ENCODE data around the gene RHOA. TPM values are rescaled to one million over a fixed set of nuclear protein-coding genes. Genes with fewer than 3 reads are reported as not detected.
A peak's percentile ranks its signal among the peaks of the same experiment; 100 is the strongest.

Gene RHOA
- total and polyA plus RNA-seq, 5 donors from 2014 or later = 319 to 818 (median 608) TPM

DNA sequence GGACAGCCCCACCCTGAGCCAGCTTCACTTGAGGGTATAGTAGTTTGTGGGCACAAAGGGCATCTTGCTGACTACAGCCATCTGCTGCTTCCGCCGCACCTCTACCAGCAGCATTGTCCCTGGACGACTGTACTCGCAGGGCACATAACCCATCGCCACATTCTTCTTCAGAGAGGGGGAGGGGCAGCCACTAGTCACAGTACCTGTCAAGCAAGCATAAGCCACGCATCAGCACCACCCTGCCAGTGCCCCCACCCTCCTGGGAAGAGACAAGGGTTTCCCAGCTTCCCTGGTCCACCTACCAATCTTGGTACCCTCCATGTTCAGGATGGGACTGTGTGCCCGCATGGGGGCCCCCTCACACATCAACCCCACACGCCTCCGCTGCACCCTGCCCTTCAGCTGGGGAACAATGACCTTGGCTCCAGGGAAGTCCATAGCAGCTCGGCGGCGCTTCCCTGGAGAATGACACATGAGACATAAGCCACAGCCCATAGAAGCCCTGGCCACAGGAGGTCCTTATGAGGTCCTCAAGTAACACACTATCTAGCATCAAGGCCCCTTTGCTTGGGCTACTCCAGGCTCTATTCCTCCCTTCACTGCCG, 5.8 kb upstream of the RHOA start:
- no peak for DNase-seq
- H3K9me3 ChIP-seq (ENCODE audit: control insufficient read depth in 2 of 2, low read length in 2 of 2) = no peaks in the 10 kb centered on the region
- H3K27ac ChIP-seq (ENCODE audit: insufficient read depth, low read length, poor library complexity, severe bottlenecking) = peak overlapping the region; percentile 94
- Mint-ChIP-seq H3K27ac (peak overlapping the region; percentile 84 to 89 (median 86)), H3K9me3 (no peaks in the 10 kb centered on the region), H3K27me3 (no peaks in the 10 kb centered on the region), H3K4me3 (peak overlapping the region; percentile 17 to 83 (median 50)), H3K4me1 (peaks cover 10 to 76% (median 42%) of the 10 kb centered on the region in 4 donors), H3K36me3 (peaks cover 20% of the 10 kb centered on the region)
- H3K4me3 ChIP-seq (ENCODE audit: low read depth, low read length) = no peak overlapping the region
- peaks cover 5% of the 10 kb centered on the region for H3K36me3 ChIP-seq (ENCODE audit: control insufficient read depth, insufficient read depth, low read length)
- peaks cover 51% of the 10 kb centered on the region for H3K4me1 ChIP-seq (ENCODE audit: control insufficient read depth, insufficient read depth, low read length, poor library complexity, severe bottlenecking)
- no peaks in the 10 kb centered on the region for H3K27me3 ChIP-seq (ENCODE audit: control insufficient read depth, insufficient read depth, low read length)
- no peak for ATAC-seq (ENCODE audit: low read depth in 2 of 2)

DNA sequence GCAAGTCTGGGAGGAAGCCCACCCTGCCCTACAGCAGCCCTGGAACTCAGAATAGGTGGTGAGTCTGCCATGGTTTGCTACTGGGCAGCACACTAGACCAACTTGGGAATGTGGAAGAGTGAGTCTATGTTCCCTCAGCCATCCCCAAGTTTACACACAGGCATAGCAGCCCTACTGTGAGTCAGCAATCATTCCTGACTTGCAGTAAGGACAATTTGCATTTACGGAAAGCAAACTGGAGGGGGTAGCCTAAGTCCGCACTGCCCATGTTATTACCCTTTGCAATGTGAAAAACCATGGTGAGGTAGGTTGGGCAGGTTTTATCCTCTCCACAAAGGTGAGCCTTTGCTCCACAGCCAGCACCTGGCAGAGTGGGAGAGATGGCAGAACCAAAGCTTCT, 5.1 kb upstream of the RHOA start:
- Histone ChIP-seq H3K9me3 (ENCODE audit: control insufficient read depth in 2 of 2, low read length in 2 of 2) (no peaks in the 10 kb centered on the region), H3K27me3 (ENCODE audit: control insufficient read depth, insufficient read depth, low read length) (no peaks in the 10 kb centered on the region), H3K36me3 (ENCODE audit: control insufficient read depth, insufficient read depth, low read length) (peaks cover 5% of the 10 kb centered on the region), H3K4me1 (ENCODE audit: control insufficient read depth, insufficient read depth, low read length, poor library complexity, severe bottlenecking) (peaks cover 53% of the 10 kb centered on the region), H3K4me3 (ENCODE audit: low read depth, low read length) (peak overlapping the region; percentile 70), H3K27ac (ENCODE audit: insufficient read depth, low read length, poor library complexity, severe bottlenecking) (peak overlapping the region; percentile 94)
- peaks cover 20% of the 10 kb centered on the region for H3K36me3 Mint-ChIP-seq
- peak overlapping the region; percentile 92 to 98 (median 98) for H3K27ac Mint-ChIP-seq
- DNase-seq (no peak), ATAC-seq (ENCODE audit: low read depth in 2 of 2) (no peak)
- no peaks in the 10 kb centered on the region for H3K9me3 Mint-ChIP-seq
- no peaks in the 10 kb centered on the region for H3K27me3 Mint-ChIP-seq
- H3K4me3 Mint-ChIP-seq = peak overlapping the region; percentile 80 to 87 (median 83)
- H3K4me1 Mint-ChIP-seq = peaks cover 10 to 81% (median 43%) of the 10 kb centered on the region in 4 donors

DNA sequence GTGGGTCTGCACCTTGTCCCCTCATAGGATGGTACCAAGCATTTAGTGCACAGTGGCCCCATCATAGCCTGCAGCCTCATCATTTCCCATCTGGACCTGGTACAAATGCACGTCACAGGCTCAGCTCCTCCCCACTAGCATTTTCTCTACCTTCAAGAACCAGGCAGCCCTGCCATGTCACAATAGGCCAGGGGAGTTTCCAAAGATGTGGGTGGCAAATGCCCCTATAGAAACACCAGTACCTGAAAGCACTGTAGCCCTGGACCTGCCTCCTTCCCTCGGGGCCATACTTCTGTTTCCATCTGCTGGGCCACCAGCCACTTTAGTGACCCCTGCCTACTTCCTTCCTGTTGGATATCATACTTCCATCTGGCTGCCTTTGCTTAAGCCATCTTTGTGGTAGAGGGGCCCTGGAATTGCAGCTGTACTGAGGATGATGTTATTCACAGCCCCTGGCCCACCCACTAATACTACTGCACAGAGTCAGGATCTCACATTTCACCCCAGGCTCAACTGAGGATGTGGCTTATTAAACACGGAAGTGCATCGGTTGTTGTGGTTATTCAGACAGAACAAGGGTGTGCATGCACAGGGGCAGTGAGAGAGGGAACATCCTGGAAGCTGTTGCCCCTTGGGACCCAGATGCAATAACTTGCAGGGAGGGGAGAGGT, 4.3 kb upstream of the RHOA start:
- Mint-ChIP-seq H3K36me3 (peaks cover 20% of the 10 kb centered on the region), H3K27me3 (no peaks in the 10 kb centered on the region), H3K9me3 (no peaks in the 10 kb centered on the region), H3K4me1 (peaks cover 10 to 80% (median 40%) of the 10 kb centered on the region in 4 donors), H3K27ac (peak overlapping the region; percentile 92 to 98 (median 98)), H3K4me3 (peak overlapping the region; percentile 80 to 87 (median 83))
- peak overlapping the region; percentile 94 for H3K27ac ChIP-seq (ENCODE audit: insufficient read depth, low read length, poor library complexity, severe bottlenecking)
- DNase-seq (peak; percentile 66 to 88 (median 67)), ATAC-seq (ENCODE audit: low read depth in 2 of 2) (peak; percentile 17 to 28)
- peaks cover 5% of the 10 kb centered on the region for H3K36me3 ChIP-seq (ENCODE audit: control insufficient read depth, insufficient read depth, low read length)
- H3K9me3 ChIP-seq (ENCODE audit: control insufficient read depth in 2 of 2, low read length in 2 of 2) = no peaks in the 10 kb centered on the region
- H3K4me3 ChIP-seq (ENCODE audit: low read depth, low read length) = peak overlapping the region; percentile 70
- H3K27me3 ChIP-seq (ENCODE audit: control insufficient read depth, insufficient read depth, low read length) = no peaks in the 10 kb centered on the region
- peaks cover 53% of the 10 kb centered on the region for H3K4me1 ChIP-seq (ENCODE audit: control insufficient read depth, insufficient read depth, low read length, poor library complexity, severe bottlenecking)

DNA sequence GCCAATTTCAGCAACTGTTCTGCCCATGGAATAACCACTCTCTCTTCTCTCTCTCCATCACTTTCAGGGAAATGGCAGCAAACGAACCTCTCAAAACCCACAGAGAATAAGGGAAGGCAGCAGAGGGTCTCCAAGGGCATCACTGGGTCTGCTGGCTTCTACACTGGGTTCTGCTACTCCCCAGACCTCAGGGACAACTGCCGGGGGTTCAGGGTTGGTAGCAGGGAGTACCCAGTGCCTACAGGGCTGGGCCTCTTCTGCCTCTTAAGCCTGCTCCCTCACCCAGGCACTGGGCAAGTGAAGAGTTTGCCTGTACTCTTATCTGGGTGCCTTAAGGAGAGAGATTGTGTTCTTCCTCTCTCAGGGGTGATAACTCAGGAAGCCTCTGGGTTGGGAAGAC, 3.0 kb upstream of the RHOA start:
- Mint-ChIP-seq H3K4me3 (peak overlapping the region in 3 of 4 donors; percentile 53 to 83 (median 56)), H3K4me1 (peaks cover 19 to 83% (median 48%) of the 10 kb centered on the region in 4 donors), H3K27ac (peak overlapping the region; percentile 52 to 98 (median 69)), H3K9me3 (no peaks in the 10 kb centered on the region), H3K36me3 (peaks cover 16% of the 10 kb centered on the region), H3K27me3 (no peaks in the 10 kb centered on the region)
- Histone ChIP-seq H3K9me3 (ENCODE audit: control insufficient read depth in 2 of 2, low read length in 2 of 2) (no peaks in the 10 kb centered on the region), H3K27ac (ENCODE audit: insufficient read depth, low read length, poor library complexity, severe bottlenecking) (peak overlapping the region; percentile 94), H3K27me3 (ENCODE audit: control insufficient read depth, insufficient read depth, low read length) (no peaks in the 10 kb centered on the region), H3K36me3 (ENCODE audit: control insufficient read depth, insufficient read depth, low read length) (peaks cover 5% of the 10 kb centered on the region), H3K4me3 (ENCODE audit: low read depth, low read length) (no peak overlapping the region), H3K4me1 (ENCODE audit: control insufficient read depth, insufficient read depth, low read length, poor library complexity, severe bottlenecking) (peaks cover 65% of the 10 kb centered on the region)
- no peak for DNase-seq
- ATAC-seq (ENCODE audit: low read depth in 2 of 2) = no peak

DNA sequence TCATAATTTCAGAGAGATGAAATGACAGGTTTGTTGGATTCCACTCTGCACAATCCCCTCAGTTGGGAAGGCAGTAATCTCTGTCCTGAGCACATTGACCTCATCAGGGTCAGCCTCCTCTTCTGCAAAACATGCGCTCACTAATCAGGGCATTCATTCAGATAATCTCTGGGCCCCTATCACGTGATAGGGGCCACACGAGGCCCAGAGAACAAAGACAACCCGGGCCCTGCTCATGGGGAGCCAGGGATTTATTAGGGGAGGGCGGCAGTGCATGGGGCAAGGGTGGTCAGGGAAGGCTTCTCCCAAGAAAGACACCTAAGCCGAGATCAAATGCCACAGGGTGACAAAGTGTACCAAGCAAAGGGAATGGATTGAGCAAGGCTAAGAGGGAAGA, 1.6 kb upstream of the RHOA start:
- ATAC-seq (ENCODE audit: low read depth in 2 of 2) = no peak
- DNase-seq = no peak
- Histone ChIP-seq H3K27me3 (ENCODE audit: control insufficient read depth, insufficient read depth, low read length) (no peaks in the 10 kb centered on the region), H3K4me1 (ENCODE audit: control insufficient read depth, insufficient read depth, low read length, poor library complexity, severe bottlenecking) (peaks cover 73% of the 10 kb centered on the region), H3K36me3 (ENCODE audit: control insufficient read depth, insufficient read depth, low read length) (peaks cover 2% of the 10 kb centered on the region), H3K9me3 (ENCODE audit: control insufficient read depth in 2 of 2, low read length in 2 of 2) (no peaks in the 10 kb centered on the region), H3K4me3 (ENCODE audit: low read depth, low read length) (peak overlapping the region; percentile 92), H3K27ac (ENCODE audit: insufficient read depth, low read length, poor library complexity, severe bottlenecking) (peak overlapping the region; percentile 92)
- Mint-ChIP-seq H3K36me3 (peaks cover 16% of the 10 kb centered on the region), H3K27me3 (no peaks in the 10 kb centered on the region), H3K27ac (peak overlapping the region in 2 of 3 donors; percentile 92 to 96), H3K4me3 (peak overlapping the region; percentile 71 to 96 (median 90)), H3K9me3 (no peaks in the 10 kb centered on the region), H3K4me1 (peaks cover 26 to 80% (median 52%) of the 10 kb centered on the region in 4 donors)

DNA sequence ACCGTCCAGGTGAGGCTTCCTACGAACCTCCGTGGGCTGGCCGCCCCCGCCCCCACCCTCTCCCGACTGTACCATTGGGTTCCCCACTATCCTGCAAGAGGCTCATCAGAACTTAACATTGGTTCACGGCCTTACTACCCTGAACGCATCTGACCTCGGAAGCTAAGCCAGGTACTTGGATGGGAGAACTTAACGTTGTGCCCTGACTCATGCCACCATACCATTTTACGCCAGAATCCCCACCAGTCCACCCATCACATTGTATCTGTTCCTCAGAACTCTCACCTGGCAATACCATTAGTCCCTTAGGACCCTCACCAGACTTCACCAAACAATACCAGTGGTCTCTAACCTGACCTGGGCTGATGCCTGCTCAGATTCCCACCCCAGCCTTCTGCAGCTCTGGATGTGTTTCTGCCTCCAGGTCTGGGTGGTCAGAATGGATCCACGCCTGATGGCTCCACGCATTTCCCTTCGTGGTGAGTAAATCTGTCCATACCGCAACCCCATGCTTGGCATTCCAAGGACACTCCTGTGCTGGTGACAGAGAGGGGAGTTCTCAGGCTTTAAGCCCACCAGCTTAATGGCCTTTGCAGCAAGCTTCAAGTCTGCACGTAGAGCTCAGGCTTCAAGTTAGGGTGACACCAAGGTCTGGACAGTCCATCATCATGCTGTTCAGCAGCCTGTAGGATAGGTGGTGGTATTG, 1.0 kb upstream of the RHOA start:
- Mint-ChIP-seq H3K4me1 (peaks cover 30 to 79% (median 52%) of the 10 kb centered on the region in 4 donors), H3K27ac (peak overlapping the region; percentile 92 to 96 (median 93)), H3K4me3 (peak overlapping the region; percentile 86 to 96 (median 91)), H3K36me3 (peaks cover 16% of the 10 kb centered on the region), H3K9me3 (no peaks in the 10 kb centered on the region), H3K27me3 (no peaks in the 10 kb centered on the region)
- H3K27me3 ChIP-seq (ENCODE audit: control insufficient read depth, insufficient read depth, low read length) = no peaks in the 10 kb centered on the region
- no peaks in the 10 kb centered on the region for H3K9me3 ChIP-seq (ENCODE audit: control insufficient read depth in 2 of 2, low read length in 2 of 2)
- H3K4me3 ChIP-seq (ENCODE audit: low read depth, low read length) = peak overlapping the region; percentile 92
- H3K4me1 ChIP-seq (ENCODE audit: control insufficient read depth, insufficient read depth, low read length, poor library complexity, severe bottlenecking) = peaks cover 73% of the 10 kb centered on the region
- ATAC-seq (ENCODE audit: low read depth in 2 of 2) (no peak), DNase-seq (no peak)
- peaks cover 2% of the 10 kb centered on the region for H3K36me3 ChIP-seq (ENCODE audit: control insufficient read depth, insufficient read depth, low read length)
- peak overlapping the region; percentile 92 for H3K27ac ChIP-seq (ENCODE audit: insufficient read depth, low read length, poor library complexity, severe bottlenecking)

DNA sequence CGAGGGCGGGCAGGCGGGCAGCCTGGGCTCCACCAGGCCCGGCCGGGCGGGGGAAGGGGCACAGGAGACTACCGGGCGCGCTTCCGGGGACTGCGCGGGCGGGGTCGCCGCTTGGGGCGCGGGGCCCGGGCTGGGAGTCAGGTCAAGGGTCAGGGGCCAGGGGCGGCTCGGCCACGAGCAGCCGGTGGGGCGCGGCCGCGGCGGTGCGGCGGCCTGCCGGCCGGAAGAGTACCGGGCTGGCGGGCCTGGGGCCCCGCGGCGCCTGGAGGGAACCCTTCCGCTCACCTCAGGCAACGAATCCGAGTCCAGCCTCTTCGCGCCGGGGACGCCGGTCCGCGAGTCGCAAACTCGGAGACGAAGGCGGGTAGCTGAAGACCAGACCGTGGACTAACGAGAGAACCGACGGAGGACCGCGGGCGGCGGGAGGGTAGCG, 225 bp downstream of the RHOA start:
- Histone ChIP-seq H3K9me3 (ENCODE audit: control insufficient read depth in 2 of 2, low read length in 2 of 2) (no peaks in the 10 kb centered on the region), H3K27me3 (ENCODE audit: control insufficient read depth, insufficient read depth, low read length) (no peaks in the 10 kb centered on the region), H3K36me3 (ENCODE audit: control insufficient read depth, insufficient read depth, low read length) (peaks cover 2% of the 10 kb centered on the region), H3K4me3 (ENCODE audit: low read depth, low read length) (peak overlapping the region; percentile 19), H3K4me1 (ENCODE audit: control insufficient read depth, insufficient read depth, low read length, poor library complexity, severe bottlenecking) (peaks cover 72% of the 10 kb centered on the region), H3K27ac (ENCODE audit: insufficient read depth, low read length, poor library complexity, severe bottlenecking) (peak overlapping the region; percentile 92)
- peaks cover 16% of the 10 kb centered on the region for H3K36me3 Mint-ChIP-seq
- peaks cover 39 to 78% (median 55%) of the 10 kb centered on the region in 4 donors for H3K4me1 Mint-ChIP-seq
- no peaks in the 10 kb centered on the region for H3K27me3 Mint-ChIP-seq
- peak overlapping the region; percentile 86 to 97 (median 95) for H3K4me3 Mint-ChIP-seq
- ATAC-seq (ENCODE audit: low read depth in 2 of 2) (peak; percentile 5 to 9), DNase-seq (peak in 2 of 3 donors; percentile 55 to 62)
- H3K27ac Mint-ChIP-seq = peak overlapping the region in 2 of 3 donors; percentile 96
- no peaks in the 10 kb centered on the region for H3K9me3 Mint-ChIP-seq

Measured in CD4-positive, CD25-positive, alpha-beta regulatory T cell (primary cell).